OCI-LY3 (cell line): ENCODE results near the gene MCAT.

Experiments used
- H2AFZ ChIP-seq: fragments of 200-600, 300-600 bp; shearing (Covaris generic); 2 replicates; pipeline ENCODE4 v1.6.0; 2014; ENCODE audit warnings: antibody characterized with exemption, low read depth, low read length
- H3K27ac ChIP-seq: fragments of 200-600, 300-600 bp; sonication (generic); 2 replicates; pipeline ENCODE4 v1.5.1; 2014; ENCODE audit warnings: mild to moderate bottlenecking, low read length, moderate library complexity, mixed read lengths
- H3K27me3 ChIP-seq: fragments of 200-600, 300-600 bp; sonication (generic); 2 replicates; pipeline ENCODE4 v1.6.1; 2014; ENCODE audit warnings: low read depth, low read length, mixed read lengths
- H3K36me3 ChIP-seq: fragments of 200-600, 300-600 bp; sonication (generic); replicated peaks from 2 replicates; pipeline ENCODE3; 2014; ENCODE audit warnings: low read depth, low read length, mixed read lengths
- H3K4me1 ChIP-seq: fragments of 300-600, 200-600 bp; sonication (generic); 2 replicates; pipeline ENCODE4 v1.6.1; 2014; ENCODE audit warnings: low read length, mixed read lengths
- H3K4me2 ChIP-seq: fragments of 200-600, 300-600 bp; sonication (generic); 2 replicates; pipeline ENCODE4 v1.6.1; 2014; ENCODE audit warnings: low read length, mixed read lengths
- H3K4me3 ChIP-seq: fragments of 300-600, 200-600 bp; sonication (generic); 2 replicates; pipeline ENCODE4 v1.5.1; 2014; ENCODE audit warnings: antibody characterized with exemption, mild to moderate bottlenecking, low read length, moderate library complexity
- H3K79me2 ChIP-seq: fragments of 300-600, 200-600 bp; shearing (Covaris generic); 2 replicates; pipeline ENCODE4 v1.6.1; 2014; ENCODE audit warnings: mild to moderate bottlenecking, low read length, mixed read lengths
- H3K9ac ChIP-seq: fragments of 300-600, 200-600 bp; shearing (Covaris generic); 2 replicates; pipeline ENCODE4 v1.6.0; 2014; ENCODE audit warnings: mild to moderate bottlenecking, low read length, moderate library complexity
- H3K9me3 ChIP-seq: fragments of 200-600, 300-600 bp; shearing (Covaris generic); 2 replicates; pipeline ENCODE4 v1.6.1; 2014; ENCODE audit warnings: low read length, mixed read lengths; ENCODE audit not compliant: insufficient read depth
- H4K20me1 ChIP-seq: fragments of 200-600, 300-600 bp; sonication (generic); 2 replicates; pipeline ENCODE4 v1.6.1; 2016; ENCODE audit warnings: low read length, mixed read lengths; ENCODE audit not compliant: insufficient read depth
- CTCF ChIP-seq: fragments of 200-600, 300-600 bp; sonication (generic); IDR thresholded peaks from 2 replicates; pipeline ENCODE4 v1.5.1; 2014; ENCODE audit warnings: antibody characterized with exemption, low read length, low read depth
- EZH2phosphoT487 ChIP-seq: fragments of 200-600 bp; shearing (Covaris generic); IDR thresholded peaks from 2 replicates; pipeline ENCODE4 v1.6.1; 2018; ENCODE audit warnings: antibody characterized with exemption, mixed run types, low read depth

MCAT gene

GRCh38 chr22:43182726-43183125 is 39.5 kb upstream of the MCAT start:
- H3K4me2 ChIP-seq: no peak overlapping the region
- no peak overlapping the region for H2AFZ ChIP-seq
- H4K20me1 ChIP-seq: no peaks in the 10 kb centered on the region
- H3K4me1 ChIP-seq: peaks cover 7% of the 10 kb centered on the region
- H3K79me2 ChIP-seq: peaks cover 45% of the 10 kb centered on the region
- H3K9ac ChIP-seq: no peak overlapping the region
- H3K4me3 ChIP-seq: no peak overlapping the region
- no peaks in the 10 kb centered on the region for H3K9me3 ChIP-seq
- no peaks in the 10 kb centered on the region for H3K27me3 ChIP-seq
- H3K36me3 ChIP-seq: peaks cover 42% of the 10 kb centered on the region
- TF ChIP-seq CTCF (no peak), EZH2phosphoT487 (no peak)
- H3K27ac ChIP-seq: no peak overlapping the region

- peaks cover 45% of the 10 kb centered on the region for H3K79me2 ChIP-seq
- no peaks in the 10 kb centered on the region for H4K20me1 ChIP-seq
- H3K27me3 ChIP-seq: no peaks in the 10 kb centered on the region
- peaks cover 7% of the 10 kb centered on the region for H3K4me1 ChIP-seq
- H3K27ac ChIP-seq: no peak overlapping the region
- H3K9ac ChIP-seq: no peak overlapping the region
- no peak overlapping the region for H2AFZ ChIP-seq
- no peak overlapping the region for H3K4me3 ChIP-seq
- peaks cover 47% of the 10 kb centered on the region for H3K36me3 ChIP-seq
- no peak for TF ChIP-seq EZH2phosphoT487
- TF ChIP-seq CTCF: no peak
- H3K9me3 ChIP-seq: no peaks in the 10 kb centered on the region
- no peak overlapping the region for H3K4me2 ChIP-seq
These were observed 38.9 kb upstream of the MCAT start for GRCh38 chr22:43182118-43182517.

GRCh38 chr22:43181321-43182076 is 38.3 kb upstream of the MCAT start:
- Histone ChIP-seq H3K79me2 (peaks cover 42% of the 10 kb centered on the region), H4K20me1 (no peaks in the 10 kb centered on the region), H3K4me2 (no peak overlapping the region), H3K36me3 (peaks cover 50% of the 10 kb centered on the region), H3K4me1 (peaks cover 7% of the 10 kb centered on the region), H3K9ac (no peak overlapping the region), H3K4me3 (no peak overlapping the region), H3K27me3 (no peaks in the 10 kb centered on the region), H3K27ac (no peak overlapping the region), H3K9me3 (no peaks in the 10 kb centered on the region), H2AFZ (no peak overlapping the region)
- TF ChIP-seq EZH2phosphoT487: no peak
- TF ChIP-seq CTCF: no peak

- Histone ChIP-seq H3K4me1 (peaks cover 5% of the 10 kb centered on the region), H3K79me2 (peaks cover 34% of the 10 kb centered on the region), H3K9me3 (no peaks in the 10 kb centered on the region), H3K9ac (no peak overlapping the region), H4K20me1 (no peaks in the 10 kb centered on the region), H2AFZ (no peak overlapping the region), H3K4me3 (no peak overlapping the region), H3K4me2 (no peak overlapping the region), H3K36me3 (peaks cover 53% of the 10 kb centered on the region), H3K27ac (no peak overlapping the region), H3K27me3 (no peaks in the 10 kb centered on the region)
- TF ChIP-seq EZH2phosphoT487 (no peak), CTCF (no peak)
These were observed 37.5 kb upstream of the MCAT start for GRCh38 chr22:43180670-43181069.
